CD14-positive monocyte (primary cell): Measurements from ENCODE around the gene MVB12B. TPM values are rescaled to one million over a fixed set of nuclear protein-coding genes. Genes with fewer than 3 reads are reported as not detected.

Source experiments
- DNase-seq, 3 donors: peaks; one replicate each; pipeline ENCODE4 v3.0.0-alpha.2; 2011 to 2022
- H2AFZ ChIP-seq: 2 replicates; pipeline ENCODE4 v1.6.0; 2012; ENCODE audit warnings: mild to moderate bottlenecking, low read depth, low read length, inconsistent platforms; ENCODE audit not compliant: insufficient read depth, poor library complexity, severe bottlenecking
- H3K27ac ChIP-seq, 2 donors: 1 replicate in 1 of 2; 2 replicates in 1 of 2; pipeline ENCODE4 v1.5.1; 2012 to 2013; ENCODE audit warnings: low read length in 2 of 2, control low read depth in 1 of 2, inconsistent platforms in 1 of 2, low read depth in 1 of 2, mild to moderate bottlenecking in 1 of 2
- H3K27me3 ChIP-seq, 2 donors: one replicate each; pipeline versions ENCODE4 v1.6.0 to v1.6.1; 2011 to 2013; ENCODE audit warnings: low read length in 2 of 2; ENCODE audit not compliant: control insufficient read depth in 2 of 2, insufficient read depth in 2 of 2
- H3K36me3 ChIP-seq, 2 donors: replicated peaks in 1 of 2; 1 replicate in 1 of 2; 2 replicates in 1 of 2; pipeline versions ENCODE4 v1.5.1 to v1.6.1; 2012 to 2013; ENCODE audit warnings: low read length in 2 of 2, control low read depth in 1 of 2, inconsistent platforms in 1 of 2, mild to moderate bottlenecking in 1 of 2; ENCODE audit not compliant: insufficient read depth in 2 of 2, control insufficient read depth in 1 of 2
- H3K4me1 ChIP-seq, 2 donors: 1 replicate in 1 of 2; 2 replicates in 1 of 2; pipeline versions ENCODE4 v1.5.1 to v1.6.1; 2012 to 2013; ENCODE audit warnings: low read length in 2 of 2, control low read depth in 1 of 2, inconsistent platforms in 1 of 2, mild to moderate bottlenecking in 1 of 2, moderate library complexity in 1 of 2; ENCODE audit not compliant: insufficient read depth in 2 of 2, control insufficient read depth in 1 of 2
- H3K4me2 ChIP-seq: replicated peaks from 2 replicates; pipeline ENCODE3; 2012; ENCODE audit warnings: low read length, moderate library complexity, mild to moderate bottlenecking; ENCODE audit not compliant: poor library complexity, severe bottlenecking; ENCODE audit errors: extremely low read depth
- H3K4me3 ChIP-seq, 3 experiments: fragments of 200-600 bp in 1 of 3; sonication (generic) in 1 of 3; replicated peaks in 1 of 3; 1 replicate in 2 of 3; 2 replicates in 1 of 3; pipeline ENCODE4 v1.5.1; 2011 to 2013; ENCODE audit warnings: low read length in 3 of 3, mild to moderate bottlenecking in 3 of 3, control low read depth in 2 of 3, low read depth in 2 of 3, inconsistent platforms in 1 of 3, moderate library complexity in 1 of 3
- H3K79me2 ChIP-seq: 2 replicates; pipeline ENCODE4 v1.6.0; 2012; ENCODE audit warnings: mild to moderate bottlenecking, control low read depth, inconsistent platforms, low read length, moderate library complexity; ENCODE audit not compliant: insufficient read depth
- H3K9ac ChIP-seq: 2 replicates; pipeline ENCODE4 v1.6.0; 2017; ENCODE audit warnings: low read length, mild to moderate bottlenecking; ENCODE audit not compliant: insufficient read depth, poor library complexity, severe bottlenecking
- H3K9me3 ChIP-seq, 2 donors: replicated peaks in 1 of 2; 1 replicate in 1 of 2; 2 replicates in 1 of 2; pipeline versions ENCODE4 v1.5.1 to v1.6.1; 2012 to 2013; ENCODE audit warnings: low read length in 2 of 2, control low read depth in 1 of 2; ENCODE audit not compliant: control insufficient read depth in 1 of 2, insufficient read depth in 1 of 2
- H4K20me1 ChIP-seq: 2 replicates; pipeline ENCODE4 v1.6.0; 2012; ENCODE audit warnings: mild to moderate bottlenecking, low read length, control low read depth, moderate library complexity; ENCODE audit not compliant: insufficient read depth
- H3K27ac Mint-ChIP-seq, 7 donors: one replicate each; pipeline ENCODE4 v1.8.0; 2020; ENCODE audit warnings: mild to moderate bottlenecking in 7 of 7, mixed read lengths in 7 of 7, moderate library complexity in 6 of 7, inconsistent platforms in 2 of 7
- H3K27me3 Mint-ChIP-seq, 3 donors: one replicate each; pipeline ENCODE4 v1.8.0; 2021 to 2022; ENCODE audit warnings: low read depth in 3 of 3, mild to moderate bottlenecking in 3 of 3, mixed read lengths in 3 of 3, moderate library complexity in 3 of 3, inconsistent platforms in 1 of 3
- H3K36me3 Mint-ChIP-seq, 2 donors: one replicate each; pipeline ENCODE4 v1.8.0; 2020; ENCODE audit warnings: mixed read lengths in 2 of 2, inconsistent platforms in 1 of 2, mild to moderate bottlenecking in 1 of 2
- H3K4me1 Mint-ChIP-seq: one replicate; pipeline ENCODE4 v1.8.0; 2020; ENCODE audit warnings: mild to moderate bottlenecking, mixed read lengths
- H3K4me3 Mint-ChIP-seq, 2 donors: one replicate each; pipeline ENCODE4 v1.8.0; 2020; ENCODE audit warnings: mild to moderate bottlenecking in 2 of 2, mixed read lengths in 2 of 2, moderate library complexity in 1 of 2
- H3K9me3 Mint-ChIP-seq, 7 donors: one replicate each; pipeline ENCODE4 v1.8.0; 2020 to 2022; ENCODE audit warnings: mixed read lengths in 7 of 7, mild to moderate bottlenecking in 6 of 7, moderate library complexity in 6 of 7, inconsistent platforms in 2 of 7
- CTCF ChIP-seq: fragments of 200-600 bp; IDR thresholded peaks from one replicate; pipeline ENCODE4 v1.8.0; 2022; ENCODE audit warnings: antibody characterized with exemption, mild to moderate bottlenecking
- WGBS: methylation state at CpG from one replicate; pipeline ENCODE4 v1.1.5; 2013; ENCODE audit warnings: missing lambda C conversion rate; ENCODE audit not compliant: insufficient coverage; 5-methylcytosine and 5-hydroxymethylcytosine counted together
- intact Hi-C, 2 donors: fragments of 100-400 bp; cut with micrococcal nuclease; formaldehyde crosslinking; loops; one replicate each; pipeline versions ENCODE4 v1.15.0 to v1.15.1; 2023
- polyA plus RNA-seq, 3 donors: library from polyadenylated mRNA; depleted of rRNA in 1 of 3; unstranded in 2 of 3; stranded (reverse) in 1 of 3; fragments of 300-500 nt in 2 of 3; fragments of >200 nt in 1 of 3; fragmentation: Illumina TruSeq in 2 of 3; gene quantifications; 1 replicate in 2 of 3; 2 replicates in 1 of 3; pipeline ENCODE4 v1.2.3, GENCODE V29; 2012 to 2021

Gene MVB12B
- polyA plus RNA-seq, 3 donors: 2.8 to 8.1 (median 3.5) TPM

- H3K9me3 ChIP-seq: no peaks in the 10 kb centered on the region
- 98% methylated on average over 7 of the region's 7 CpGs for WGBS
- H3K27ac ChIP-seq: no peak overlapping the region
- DNase-seq: no peak
- no peak overlapping the region for H3K4me2 ChIP-seq
- no peak overlapping the region for H2AFZ ChIP-seq
- Mint-ChIP-seq H3K9me3 (peaks cover 0 to 2% (median 0%) of the 10 kb centered on the region in 7 donors), H3K4me1 (peaks cover 2% of the 10 kb centered on the region), H3K4me3 (no peak overlapping the region), H3K27ac (no peak overlapping the region), H3K27me3 (peaks cover 5 to 8% (median 6%) of the 10 kb centered on the region in 3 donors), H3K36me3 (no peaks in the 10 kb centered on the region)
- H3K79me2 ChIP-seq: no peaks in the 10 kb centered on the region
- H3K4me3 ChIP-seq: no peak overlapping the region
- H3K27me3 ChIP-seq: no peaks in the 10 kb centered on the region
- intact Hi-C loops: no loop called here
- H4K20me1 ChIP-seq: no peaks in the 10 kb centered on the region
- no peaks in the 10 kb centered on the region for H3K4me1 ChIP-seq
- H3K9ac ChIP-seq: no peak overlapping the region
- H3K36me3 ChIP-seq: no peaks in the 10 kb centered on the region
- no peak for TF ChIP-seq CTCF
Observed at GRCh38 chr9:126297661-126298060, 29.0 kb upstream of the MVB12B start.

GRCh38 chr9:126298063-126298801 lies 28.4 kb upstream of the MVB12B start:
- Histone ChIP-seq H3K79me2 (no peaks in the 10 kb centered on the region), H3K27me3 (no peaks in the 10 kb centered on the region), H3K9ac (no peak overlapping the region), H4K20me1 (no peaks in the 10 kb centered on the region), H2AFZ (no peak overlapping the region), H3K36me3 (no peaks in the 10 kb centered on the region), H3K9me3 (no peaks in the 10 kb centered on the region), H3K4me1 (no peaks in the 10 kb centered on the region), H3K4me3 (no peak overlapping the region), H3K4me2 (no peak overlapping the region), H3K27ac (no peak overlapping the region)
- intact Hi-C loops: no loop called here
- peaks cover 0 to 2% (median 0%) of the 10 kb centered on the region in 7 donors for H3K9me3 Mint-ChIP-seq
- peaks cover 2% of the 10 kb centered on the region for H3K4me1 Mint-ChIP-seq
- DNase-seq: no peak
- H3K27ac Mint-ChIP-seq: no peak overlapping the region
- no peaks in the 10 kb centered on the region for H3K36me3 Mint-ChIP-seq
- WGBS: 83% methylated on average over 18 of the region's 27 CpGs
- no peak overlapping the region for H3K4me3 Mint-ChIP-seq
- TF ChIP-seq CTCF: no peak
- peaks cover 5 to 6% (median 6%) of the 10 kb centered on the region in 3 donors for H3K27me3 Mint-ChIP-seq
